H9 (cell line): ENCODE measurements around the gene PPARD. TPM values are rescaled to one million over a fixed set of nuclear protein-coding genes. Genes with fewer than 3 reads are reported as not detected.

Source experiments
- DNase-seq: peaks from one replicate; pipeline ENCODE4 v3.0.0-alpha.2; 2017
- H2AFZ ChIP-seq: one replicate; pipeline ENCODE4 v1.6.1; 2013; ENCODE audit warnings: mild to moderate bottlenecking, low read length, control low read depth, moderate library complexity
- H2AK5ac ChIP-seq: 2 replicates; pipeline ENCODE4 v1.6.1; 2013; ENCODE audit warnings: low read length, control low read depth, mixed read lengths; ENCODE audit not compliant: insufficient read length
- H2BK120ac ChIP-seq: one replicate; pipeline ENCODE4 v1.6.1; 2013; ENCODE audit warnings: low read depth, mild to moderate bottlenecking, low read length, control low read depth, inconsistent platforms; ENCODE audit not compliant: poor library complexity, severe bottlenecking
- H2BK12ac ChIP-seq: 2 replicates; pipeline ENCODE4 v1.6.1; 2013; ENCODE audit warnings: low read length, control low read depth, mixed read lengths, low read depth; ENCODE audit not compliant: insufficient read length
- H2BK15ac ChIP-seq: 2 replicates; pipeline ENCODE4 v1.6.1; 2013; ENCODE audit warnings: low read depth, low read length, control low read depth
- H2BK20ac ChIP-seq: one replicate; pipeline ENCODE4 v1.6.1; 2013; ENCODE audit warnings: low read depth, mild to moderate bottlenecking, low read length, control low read depth, inconsistent platforms; ENCODE audit not compliant: poor library complexity, severe bottlenecking
- H2BK5ac ChIP-seq: 2 replicates; pipeline ENCODE4 v1.6.1; 2013; ENCODE audit warnings: low read length, control low read depth, mixed read lengths; ENCODE audit not compliant: insufficient read length
- H3K14ac ChIP-seq: 2 replicates; pipeline ENCODE4 v1.6.1; 2013; ENCODE audit warnings: low read length, control low read depth; ENCODE audit not compliant: insufficient read depth
- H3K18ac ChIP-seq: 2 replicates; pipeline ENCODE4 v1.6.1; 2013; ENCODE audit warnings: low read depth, mild to moderate bottlenecking, mixed read lengths, low read length, control low read depth; ENCODE audit not compliant: insufficient read length
- H3K23ac ChIP-seq: 2 replicates; pipeline ENCODE4 v1.6.1; 2013; ENCODE audit warnings: low read length, control low read depth, mixed read lengths, low read depth; ENCODE audit not compliant: insufficient read length
- H3K23me2 ChIP-seq: 2 replicates; pipeline ENCODE4 v1.6.1; 2013; ENCODE audit warnings: low read depth, mild to moderate bottlenecking, mixed read lengths, low read length, control low read depth; ENCODE audit not compliant: insufficient read length, poor library complexity, severe bottlenecking
- H3K27ac ChIP-seq: 2 replicates; pipeline ENCODE4 v1.5.1; 2013; ENCODE audit warnings: low read length, control low read depth, mixed read lengths, low read depth; ENCODE audit not compliant: insufficient read length
- H3K27me3 ChIP-seq: 2 replicates; pipeline ENCODE4 v1.6.1; 2013; ENCODE audit warnings: low read length, control low read depth, inconsistent platforms; ENCODE audit not compliant: insufficient read depth
- H3K4ac ChIP-seq: 2 replicates; pipeline ENCODE4 v1.6.1; 2013; ENCODE audit warnings: low read depth, mild to moderate bottlenecking, control low read depth, inconsistent platforms, low read length, moderate library complexity
- H3K4me1 ChIP-seq: 2 replicates; pipeline ENCODE4 v1.6.1; 2013; ENCODE audit warnings: low read length, control low read depth, inconsistent platforms; ENCODE audit not compliant: insufficient read depth
- H3K4me2 ChIP-seq: 2 replicates; pipeline ENCODE4 v1.6.1; 2013; ENCODE audit warnings: low read length, control low read depth, mixed read lengths; ENCODE audit not compliant: insufficient read length, insufficient read depth
- H3K56ac ChIP-seq: 2 replicates; pipeline ENCODE4 v1.6.1; 2013; ENCODE audit warnings: low read depth, mild to moderate bottlenecking, mixed read lengths, low read length, control low read depth; ENCODE audit not compliant: insufficient read length
- H3K79me1 ChIP-seq: 2 replicates; pipeline ENCODE4 v1.6.1; 2013; ENCODE audit warnings: low read depth, mild to moderate bottlenecking, moderate library complexity, low read length, control low read depth, inconsistent platforms; ENCODE audit not compliant: insufficient read depth, poor library complexity, severe bottlenecking
- H3K79me2 ChIP-seq: 2 replicates; pipeline ENCODE4 v1.6.1; 2013; ENCODE audit warnings: low read length, control low read depth, inconsistent platforms; ENCODE audit not compliant: insufficient read depth
- H3K9ac ChIP-seq: 2 replicates; pipeline ENCODE4 v1.6.1; 2013; ENCODE audit warnings: low read length, control low read depth, mixed read lengths; ENCODE audit not compliant: insufficient read length; ENCODE audit errors: extremely low read depth
- H3K9me3 ChIP-seq: one replicate; pipeline ENCODE4 v1.6.1; 2013; ENCODE audit warnings: low read depth, low read length, inconsistent platforms; ENCODE audit not compliant: control insufficient read depth
- H3T11ph ChIP-seq: one replicate; pipeline ENCODE4 v1.6.1; 2013; ENCODE audit warnings: mild to moderate bottlenecking, low read length, control low read depth, inconsistent platforms
- H4K20me1 ChIP-seq: one replicate; pipeline ENCODE4 v1.6.1; 2013; ENCODE audit not compliant: control insufficient read depth, insufficient read length, insufficient read depth
- H4K5ac ChIP-seq: 2 replicates; pipeline ENCODE4 v1.6.1; 2013; ENCODE audit warnings: low read depth, mild to moderate bottlenecking, mixed read lengths, low read length, control low read depth; ENCODE audit not compliant: insufficient read length
- H4K8ac ChIP-seq: replicated peaks from 2 replicates; pipeline ENCODE4 v1.6.1; 2013; ENCODE audit warnings: low read length, control low read depth, mixed read lengths, low read depth; ENCODE audit not compliant: insufficient read length
- H4K91ac ChIP-seq: 2 replicates; pipeline ENCODE4 v1.6.1; 2013; ENCODE audit warnings: low read depth, mild to moderate bottlenecking, moderate library complexity, mixed read lengths, low read length, control low read depth; ENCODE audit not compliant: insufficient read length
- H3K27ac Mint-ChIP-seq, 3 experiments: 2 replicates in 2 of 3; 3 replicates in 1 of 3; pipeline ENCODE4 v1.8.0; 2020 to 2021; ENCODE audit warnings: mixed read lengths in 3 of 3, mild to moderate bottlenecking in 1 of 3, moderate library complexity in 1 of 3
- H3K27me3 Mint-ChIP-seq: 2 replicates; pipeline ENCODE4 v1.8.0; 2021; ENCODE audit warnings: low read depth, mild to moderate bottlenecking, moderate library complexity, mixed read lengths
- H3K36me3 Mint-ChIP-seq, 3 experiments: 2 replicates in 2 of 3; 3 replicates in 1 of 3; pipeline ENCODE4 v1.8.0; 2020 to 2021; ENCODE audit warnings: low read depth in 3 of 3, mixed read lengths in 3 of 3; ENCODE audit not compliant: insufficient read depth in 1 of 3
- H3K4me1 Mint-ChIP-seq, 2 experiments: 2 replicates each; pipeline ENCODE4 v1.8.0; 2020; ENCODE audit warnings: mixed read lengths in 2 of 2
- H3K4me3 Mint-ChIP-seq, 2 experiments: 2 replicates in 1 of 2; 3 replicates in 1 of 2; pipeline ENCODE4 v1.8.0; 2020 to 2021; ENCODE audit warnings: mild to moderate bottlenecking in 2 of 2, mixed read lengths in 2 of 2, moderate library complexity in 1 of 2
- H3K9me3 Mint-ChIP-seq, 2 experiments: 2 replicates in 1 of 2; 3 replicates in 1 of 2; pipeline ENCODE4 v1.8.0; 2020; ENCODE audit warnings: mild to moderate bottlenecking in 2 of 2, mixed read lengths in 2 of 2, moderate library complexity in 1 of 2
- CTCF ChIP-seq: fragments of 200-600 bp; sonication (generic); conservative IDR thresholded peaks from 3 replicates; pipeline ENCODE4 v1.8.0; 2021; ENCODE audit warnings: antibody characterized with exemption, mild to moderate bottlenecking
- total RNA-seq: library from RNA; stranded (reverse); gene quantifications from 2 replicates; pipeline ENCODE4 v1.2.1, GENCODE V29; 2021

Gene PPARD
- total RNA-seq, 1 experiment from 2014 or later, result 11.7 TPM

GRCh38 chr6:35300848-35301247 is 41.5 kb upstream of the PPARD start:
- Histone ChIP-seq H2BK20ac (no peak overlapping the region), H3K9me3 (no peaks in the 10 kb centered on the region), H3K4me2 (no peak overlapping the region), H4K8ac (no peak overlapping the region), H4K91ac (no peak overlapping the region), H2BK120ac (no peak overlapping the region), H3K4me1 (peaks cover 2% of the 10 kb centered on the region; the same call in 1 of the 2 replicates), H4K20me1 (no peaks in the 10 kb centered on the region), H2BK15ac (no peak overlapping the region), H3K14ac (no peak overlapping the region), H2BK12ac (no peak overlapping the region), H3T11ph (no peak overlapping the region), H3K79me2 (no peaks in the 10 kb centered on the region), H2AK5ac (no peak overlapping the region), H3K18ac (no peak overlapping the region), H3K9ac (no peak overlapping the region), H2AFZ (no peak overlapping the region), H3K23me2 (no peaks in the 10 kb centered on the region), H3K23ac (no peak overlapping the region), H3K4ac (no peak overlapping the region), H4K5ac (no peak overlapping the region), H3K27me3 (no peaks in the 10 kb centered on the region), H3K27ac (no peak overlapping the region), H2BK5ac (no peak overlapping the region), H3K56ac (no peak overlapping the region), H3K79me1 (no peaks in the 10 kb centered on the region)
- DNase-seq, result no peak
- H3K4me3 Mint-ChIP-seq, result no peak overlapping the region
- peaks cover 0 to 4% (median 1%) of the 10 kb centered on the region in 3 experiments; a peak in 3 of 7 replicates for H3K36me3 Mint-ChIP-seq
- H3K27me3 Mint-ChIP-seq, result no peaks in the 10 kb centered on the region; the same call in 1 of the 2 replicates
- H3K27ac Mint-ChIP-seq, result no peak overlapping the region
- TF ChIP-seq CTCF, result no peak
- no peaks in the 10 kb centered on the region for H3K9me3 Mint-ChIP-seq
- H3K4me1 Mint-ChIP-seq, result peaks cover 20 to 21% of the 10 kb centered on the region in 2 experiments
